Ovary (tissue), 9 donors: ENCODE measurements around the gene CHRNA10. TPM values are rescaled to one million over a fixed set of nuclear protein-coding genes. Genes with fewer than 3 reads are reported as not detected.

Experiments used
- DNase-seq, 5 donors: peaks; one replicate each; pipeline ENCODE4 v3.0.0-alpha.2; 2019 to 2020
- H3K27ac ChIP-seq, 2 donors: fragments of 200-600 bp; one replicate each; pipeline versions ENCODE4 v1.5.1 to v1.8.0; 2019 to 2022
- H3K27me3 ChIP-seq: fragments of 200-600 bp; one replicate; pipeline ENCODE4 v1.8.0; 2022
- H3K36me3 ChIP-seq: fragments of 200-600 bp; sonication (generic); one replicate; pipeline ENCODE4 v1.5.1; 2019
- H3K4me1 ChIP-seq: one replicate; pipeline ENCODE4 v1.8.1; 2013; ENCODE audit warnings: mild to moderate bottlenecking, moderate library complexity; ENCODE audit not compliant: insufficient read depth
- H3K4me3 ChIP-seq: fragments of 200-600 bp; sonication (generic); one replicate; pipeline ENCODE4 v1.5.1; 2017
- H3K9me3 ChIP-seq, 2 donors: fragments of 200-600 bp in 1 of 2; sonication (generic) in 1 of 2; one replicate each; pipeline versions ENCODE4 v1.5.1 to v1.8.1; 2013 to 2019; ENCODE audit warnings: mild to moderate bottlenecking in 1 of 2, moderate library complexity in 1 of 2
- CTCF ChIP-seq, 3 donors: fragments of 450-650 bp in 2 of 3; fragments of 200-600 bp in 1 of 3; IDR thresholded peaks; one replicate each; pipeline versions ENCODE4 v1.5.1 to v1.8.0; 2016 to 2022; ENCODE audit warnings: antibody characterized with exemption in 3 of 3, mild to moderate bottlenecking in 1 of 3
- EP300 ChIP-seq: sonication (generic); formaldehyde crosslinking; IDR thresholded peaks from one replicate; pipeline ENCODE4 v1.6.1; 2017; ENCODE audit warnings: antibody characterized with exemption
- POLR2A ChIP-seq: fragments of 450-650 bp; IDR thresholded peaks from one replicate; pipeline ENCODE4 v1.6.1; 2017; ENCODE audit warnings: antibody characterized with exemption, mild to moderate bottlenecking, moderate library complexity
- WGBS, 3 donors: extraction: QIAGEN DNeasy Blood & Tissue Kit in 1 of 3; methylation state at CpG; one replicate each; pipeline versions ENCODE4 v1.1.5 to v1.1.7; 2013 to 2017; 5-methylcytosine and 5-hydroxymethylcytosine counted together
- intact Hi-C, 4 donors: fragments of 100-400 bp; cut with DNase I; formaldehyde crosslinking; loops; one replicate each; pipeline versions ENCODE4 v1.11.0 to v1.15.1; 2022 to 2023
- polyA plus RNA-seq, 2 donors: library from polyadenylated mRNA; stranded (reverse); fragments of 200-250 nt in 1 of 2; fragments of 350-450 nt in 1 of 2; fragmentation: Illumina TruSeq in 1 of 2; extraction: RNeasy Lipid Tissue Mini Kit (QIAGEN cat#74804) in 1 of 2; gene quantifications; one replicate each; pipeline ENCODE4 v1.2.3, GENCODE V29; 2013 to 2014
- small RNA-seq: library from RNA; depleted of rRNA; stranded (forward); fragments of <200 nt; gene quantifications from one replicate; pipeline ENCODE3, GENCODE V24; 2016
- total RNA-seq, 7 donors: library from RNA; depleted of rRNA in 2 of 7; stranded (reverse); fragments of >200 nt in 2 of 7; fragmentation: NEBNext Ultra II Directional in 3 of 7; extraction: Animal tissue kit (Norgen Biotek cat#: 25700) in 3 of 7; gene quantifications; one replicate each; pipeline versions ENCODE4 v1.1.0 to v1.2.4, GENCODE V29; 2016 to 2023
- donor health status: DM: no; HTN: no; CAD: no; lungs with moderate emphysema.
- donor health status: DM: no; HTN: no; CAD: no.
- donor health status: Bipolar disorder and iron deficiency.
- donor health status: DM: yes; HTN: yes; CAD: no.
- donor health status: DM: no; HTN: no; CAD: no.
- donor health status: DM: yes; HTN: yes; CAD: no.

The CHRNA10 gene
- total and polyA plus RNA-seq, 9 donors, result 0.34 to 3.9 (median 0.79) TPM

- TF ChIP-seq EP300, result no peak
- no peak for TF ChIP-seq CTCF (IDR thresholded peaks at IDR 0.05)
- TF ChIP-seq POLR2A, result no peak
- 54 to 55% (median 54%) methylated on average over 25 of the region's 25 CpGs for WGBS, 3 donors
- Histone ChIP-seq H3K27me3 (no peaks in the 10 kb centered on the region), H3K4me1 (peaks cover 3% of the 10 kb centered on the region), H3K4me3 (no peak overlapping the region), H3K36me3 (no peaks in the 10 kb centered on the region), H3K27ac (no peak overlapping the region), H3K9me3 (no peaks in the 10 kb centered on the region)
- intact Hi-C loops, result no loop called here
- DNase-seq, result peak in 3 of 5 donors; percentile 36 to 63 (median 36)
These were observed 54.3 kb downstream of the CHRNA10 start for GRCh38 chr11:3616721-3617460.

- no peaks in the 10 kb centered on the region for H3K36me3 ChIP-seq
- H3K4me3 ChIP-seq, result no peak overlapping the region
- no peak for DNase-seq
- no peaks in the 10 kb centered on the region for H3K9me3 ChIP-seq
- WGBS, 3 donors, result 72 to 77% (median 72%) methylated on average over 6 of the region's 6 CpGs
- H3K27me3 ChIP-seq, result no peaks in the 10 kb centered on the region
- TF ChIP-seq POLR2A (no peak), EP300 (no peak), CTCF (IDR thresholded peaks at IDR 0.05) (no peak)
- intact Hi-C loops, result no loop called here
- H3K4me1 ChIP-seq, result peaks cover 3% of the 10 kb centered on the region
- H3K27ac ChIP-seq, result no peak overlapping the region
These were observed 55.2 kb downstream of the CHRNA10 start for GRCh38 chr11:3615998-3616397.

Small RNA genes within 50 kb of the gene (small RNA-seq; reads per million reads assigned to genes)
- gene RF00019, result not detected
- gene RNU6-1143P, result not detected

Other genes with a start within 250 kb of the CHRNA10 start
- gene ART5, start 29.4 kb downstream of the CHRNA10 start, total RNA-seq, result 1 to 10 TPM; 1.3 to 6.5 (median 3.8) TPM
- 1 to 10 TPM; 2.8 to 3.1 TPM for gene ART5, start 29.4 kb downstream of the CHRNA10 start, polyA plus RNA-seq
- gene ART1, start 26.3 kb downstream of the CHRNA10 start, total RNA-seq, result under 1 TPM in 1 of 7 donors, not detected in 6; 0.15 TPM
- not detected for gene ART1, start 26.3 kb downstream of the CHRNA10 start, polyA plus RNA-seq
- 100 to 1,000 TPM in 3 of 7 donors, 10 to 100 TPM in 4; 59.4 to 126 (median 94.5) TPM for gene NUP98, start 126.2 kb upstream of the CHRNA10 start, total RNA-seq
- 10 to 100 TPM; 38.5 to 67.4 TPM for gene NUP98, start 126.2 kb upstream of the CHRNA10 start, polyA plus RNA-seq
- 10 to 100 TPM in 5 of 7 donors, 1 to 10 TPM in 2; 7.7 to 17.6 (median 10.9) TPM for gene PGAP2, start 137.2 kb upstream of the CHRNA10 start, total RNA-seq
- 10 to 100 TPM; 13.1 to 15.3 TPM for gene PGAP2, start 137.2 kb upstream of the CHRNA10 start, polyA plus RNA-seq
- 10 to 100 TPM; 23.6 to 49.2 (median 39.6) TPM for gene RHOG, start 169.6 kb upstream of the CHRNA10 start, total RNA-seq
- 10 to 100 TPM; 23.3 to 41.0 TPM for gene RHOG, start 169.6 kb upstream of the CHRNA10 start, polyA plus RNA-seq
- 10 to 100 TPM; 26.1 to 68.5 (median 58.7) TPM for gene STIM1, start 184.3 kb upstream of the CHRNA10 start, total RNA-seq
- gene STIM1, start 184.3 kb upstream of the CHRNA10 start, polyA plus RNA-seq, result 10 to 100 TPM; 54.7 to 75.2 TPM